Psoas muscle (tissue), 8 donors: ENCODE measurements around the gene SMAD7. TPM values are rescaled to one million over a fixed set of nuclear protein-coding genes. Genes with fewer than 3 reads are reported as not detected.

Source experiments
- ATAC-seq, 4 donors: fragments of 200-7000 bp; cut with Tn5 transposase; one replicate each; pipeline ENCODE4 v1.9.1; 2020; ENCODE audit warnings: moderate library complexity in 3 of 4, mild to moderate bottlenecking in 2 of 4
- DNase-seq, 2 donors: peaks; one replicate each; pipeline ENCODE4 v3.0.0-alpha.2; 2020
- H3K27ac ChIP-seq: fragments of 200-600 bp; one replicate; pipeline ENCODE4 v1.8.0; 2022
- H3K27me3 ChIP-seq, 3 donors: fragments of 200-600 bp in 1 of 3; one replicate each; pipeline versions ENCODE4 v1.6.1 to v1.8.0; 2013 to 2022; ENCODE audit warnings: low read length in 2 of 3, mild to moderate bottlenecking in 2 of 3, moderate library complexity in 1 of 3; ENCODE audit not compliant: insufficient read depth in 3 of 3
- H3K36me3 ChIP-seq, 2 donors: fragments of 200-600 bp in 1 of 2; one replicate each; pipeline versions ENCODE4 v1.6.1 to v1.8.0; 2013 to 2022; ENCODE audit warnings: low read depth in 1 of 2, mild to moderate bottlenecking in 1 of 2, moderate library complexity in 1 of 2; ENCODE audit not compliant: insufficient read depth in 1 of 2
- H3K4me1 ChIP-seq: fragments of 200-600 bp; one replicate; pipeline ENCODE4 v1.8.0; 2022
- H3K4me3 ChIP-seq: fragments of 200-600 bp; one replicate; pipeline ENCODE4 v1.8.0; 2022; ENCODE audit warnings: mild to moderate bottlenecking
- H3K9me3 ChIP-seq: fragments of 200-600 bp; one replicate; pipeline ENCODE4 v1.8.0; 2022
- WGBS, 3 donors: extraction: QIAGEN DNeasy Blood & Tissue Kit; methylation state at CpG; one replicate each; pipeline versions ENCODE4 v1.1.6 to v1.1.7; 2013; 5-methylcytosine and 5-hydroxymethylcytosine counted together
- intact Hi-C, 2 donors: fragments of 100-400 bp; cut with DNase I; formaldehyde crosslinking; loops; one replicate each; pipeline versions ENCODE4 v1.11.0 to v1.14.2; 2022
- polyA plus RNA-seq, 3 donors: library from polyadenylated mRNA; stranded (reverse); fragments of 200-250 nt; gene quantifications; one replicate each; pipeline ENCODE4 v1.2.3, GENCODE V29; 2013
- total RNA-seq, 4 donors: library from RNA; stranded (reverse); fragmentation: NEBNext Ultra II Directional in 2 of 4; extraction: Animal tissue kit (Norgen Biotek cat#: 25700) in 2 of 4; gene quantifications; one replicate each; pipeline versions ENCODE4 v1.2.1 to v1.2.4, GENCODE V29; 2021 to 2023
- TF ChIP-seq, protein P1 (sequence below): fragments of 200-600 bp; IDR thresholded peaks from one replicate; pipeline ENCODE4 v1.8.0; 2022; ENCODE audit warnings: antibody characterized with exemption
- donor health status: healthy with polysubstance abuse.
- donor health status: DM: no; HTN: no; CAD: no; lungs with moderate emphysema.
- donor health status: Bipolar disorder and iron deficiency.
- donor health status: healthy.
- donor health status: DM: yes; HTN: yes; CAD: no.
- donor health status: DM: no; HTN: no; CAD: no.
- donor health status: DM: no; HTN: no; CAD: no.
- donor health status: DM: yes; HTN: yes; CAD: no.

The SMAD7 gene
- total and polyA plus RNA-seq, 7 donors = 5.4 to 14.7 (median 8.4) TPM

DNA sequence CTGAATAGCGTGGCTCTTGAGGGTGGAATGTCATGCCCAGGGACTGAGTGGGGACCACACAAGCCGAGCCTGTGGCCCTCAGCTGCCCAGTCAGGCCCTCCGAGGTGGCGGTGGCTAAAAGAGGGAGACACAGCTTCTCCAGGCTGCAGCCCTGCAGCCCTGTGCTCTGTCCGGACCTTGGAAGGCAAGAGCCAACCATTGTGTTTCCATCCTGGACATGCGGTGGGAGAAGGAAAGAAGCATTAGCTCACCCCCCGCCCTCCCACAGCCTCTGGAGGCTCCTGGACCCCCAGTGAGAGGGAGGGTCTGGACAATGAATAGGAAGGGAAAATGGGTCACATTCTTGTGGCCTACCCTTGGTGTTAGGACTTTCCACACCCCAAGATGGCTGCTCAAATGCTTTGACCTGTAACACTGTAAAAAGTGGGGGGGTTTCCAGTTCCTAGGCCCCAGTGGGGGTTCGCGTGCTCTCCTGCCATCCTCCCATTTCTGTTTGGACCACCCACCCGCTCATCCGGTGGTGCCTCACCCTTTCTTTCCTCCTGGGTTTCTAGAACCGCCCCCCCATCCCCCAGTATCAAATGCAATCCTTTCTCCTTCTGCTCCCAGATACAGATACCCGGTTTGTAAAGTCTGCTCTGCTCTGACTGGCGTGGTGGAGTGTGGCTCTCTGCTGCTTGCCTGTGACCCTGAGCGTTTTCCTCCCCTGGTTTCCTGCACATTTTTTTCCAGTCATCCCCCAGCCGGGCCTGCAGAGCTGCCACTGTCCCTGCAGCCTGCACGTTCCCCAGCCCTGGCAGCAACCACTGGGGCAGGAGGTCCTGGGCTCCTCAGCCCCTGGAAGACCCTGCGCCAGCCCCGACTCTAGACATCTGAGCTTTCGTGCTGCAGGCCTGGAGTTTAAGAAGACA, 36.3 kb upstream of the SMAD7 start:
- TF ChIP-seq, protein P1, sequence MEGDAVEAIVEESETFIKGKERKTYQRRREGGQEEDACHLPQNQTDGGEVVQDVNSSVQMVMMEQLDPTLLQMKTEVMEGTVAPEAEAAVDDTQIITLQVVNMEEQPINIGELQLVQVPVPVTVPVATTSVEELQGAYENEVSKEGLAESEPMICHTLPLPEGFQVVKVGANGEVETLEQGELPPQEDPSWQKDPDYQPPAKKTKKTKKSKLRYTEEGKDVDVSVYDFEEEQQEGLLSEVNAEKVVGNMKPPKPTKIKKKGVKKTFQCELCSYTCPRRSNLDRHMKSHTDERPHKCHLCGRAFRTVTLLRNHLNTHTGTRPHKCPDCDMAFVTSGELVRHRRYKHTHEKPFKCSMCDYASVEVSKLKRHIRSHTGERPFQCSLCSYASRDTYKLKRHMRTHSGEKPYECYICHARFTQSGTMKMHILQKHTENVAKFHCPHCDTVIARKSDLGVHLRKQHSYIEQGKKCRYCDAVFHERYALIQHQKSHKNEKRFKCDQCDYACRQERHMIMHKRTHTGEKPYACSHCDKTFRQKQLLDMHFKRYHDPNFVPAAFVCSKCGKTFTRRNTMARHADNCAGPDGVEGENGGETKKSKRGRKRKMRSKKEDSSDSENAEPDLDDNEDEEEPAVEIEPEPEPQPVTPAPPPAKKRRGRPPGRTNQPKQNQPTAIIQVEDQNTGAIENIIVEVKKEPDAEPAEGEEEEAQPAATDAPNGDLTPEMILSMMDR = no peak
- intact Hi-C loops = no loop called here
- whole genome bisulfite sequencing, 3 donors = 87 to 93% (median 92%) methylated on average over 20 of the region's 20 CpGs
- H3K27me3 ChIP-seq = no peaks in the 10 kb centered on the region
- H3K36me3 ChIP-seq = no peaks in the 10 kb centered on the region
- H3K9me3 ChIP-seq = no peaks in the 10 kb centered on the region
- no peak overlapping the region for H3K4me3 ChIP-seq
- no peak overlapping the region for H3K27ac ChIP-seq
- ATAC-seq (no peak), DNase-seq (no peak)
- H3K4me1 ChIP-seq = no peaks in the 10 kb centered on the region

DNA sequence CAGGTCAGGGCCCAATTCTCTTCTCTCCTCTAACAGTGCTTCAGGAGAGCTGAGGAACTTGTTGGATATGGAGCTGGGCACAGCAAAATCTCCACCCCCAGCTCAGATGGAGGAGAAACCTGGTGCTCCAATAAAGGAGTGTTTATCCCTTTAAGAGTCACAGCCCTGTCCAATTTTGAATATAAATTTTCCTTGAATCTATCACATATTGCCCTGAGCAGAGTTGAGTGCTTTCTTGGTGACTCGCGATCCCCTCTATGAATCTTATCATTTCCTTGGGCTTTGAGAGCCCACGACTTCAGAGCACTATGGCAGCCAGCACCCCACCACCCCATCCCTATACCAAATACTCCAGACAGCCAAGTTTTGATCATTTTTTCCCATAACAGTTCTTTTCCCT, 34.4 kb upstream of the SMAD7 start:
- ATAC-seq = no peak
- Histone ChIP-seq H3K27ac (no peak overlapping the region), H3K4me3 (no peak overlapping the region), H3K4me1 (no peaks in the 10 kb centered on the region), H3K36me3 (no peaks in the 10 kb centered on the region), H3K27me3 (no peaks in the 10 kb centered on the region), H3K9me3 (no peaks in the 10 kb centered on the region)
- DNase-seq = no peak
- intact Hi-C loops = no loop called here
- TF ChIP-seq, protein P1 = no peak
- WGBS, 3 donors = 89 to 91% (median 91%) methylated on average over 3 of the region's 3 CpGs

DNA sequence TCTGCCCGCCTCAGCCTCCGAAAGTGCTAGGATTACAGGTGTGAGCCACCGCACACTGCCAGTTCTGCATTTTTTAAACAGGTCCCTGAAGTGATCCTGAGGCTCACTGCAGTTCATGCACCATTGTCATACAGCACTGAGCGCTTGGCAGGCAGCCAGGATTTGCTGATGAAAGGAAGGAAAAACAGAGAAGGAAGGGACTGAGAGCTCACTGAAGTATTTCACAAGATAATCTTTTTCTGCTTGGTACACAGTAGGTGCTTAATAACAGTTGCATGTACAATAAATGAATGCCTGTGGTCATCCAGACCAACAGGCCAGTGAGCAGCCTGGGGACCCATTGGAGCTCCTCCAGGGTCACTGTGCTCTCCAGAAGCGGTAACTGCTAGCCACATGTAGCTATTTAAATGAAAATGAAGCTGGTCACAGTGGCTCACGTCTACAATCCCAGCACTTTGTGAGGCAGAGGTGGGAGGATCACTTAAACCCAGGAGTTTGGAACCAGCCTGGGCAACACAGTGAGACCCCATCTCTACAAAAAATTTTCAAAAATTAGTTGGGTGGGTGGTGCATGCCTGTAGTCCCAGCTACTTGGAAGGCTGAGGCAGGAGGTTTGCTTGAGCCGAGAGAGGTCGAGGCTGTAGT, 33.1 kb upstream of the SMAD7 start:
- Histone ChIP-seq H3K27me3 (no peaks in the 10 kb centered on the region), H3K27ac (no peak overlapping the region), H3K9me3 (no peaks in the 10 kb centered on the region), H3K4me3 (no peak overlapping the region), H3K36me3 (no peaks in the 10 kb centered on the region), H3K4me1 (no peaks in the 10 kb centered on the region)
- TF ChIP-seq, protein P1 = no peak
- ATAC-seq (no peak), DNase-seq (no peak)
- WGBS, 3 donors = 85 to 91% (median 86%) methylated on average over 8 of the region's 8 CpGs
- intact Hi-C loops = no loop called here

DNA sequence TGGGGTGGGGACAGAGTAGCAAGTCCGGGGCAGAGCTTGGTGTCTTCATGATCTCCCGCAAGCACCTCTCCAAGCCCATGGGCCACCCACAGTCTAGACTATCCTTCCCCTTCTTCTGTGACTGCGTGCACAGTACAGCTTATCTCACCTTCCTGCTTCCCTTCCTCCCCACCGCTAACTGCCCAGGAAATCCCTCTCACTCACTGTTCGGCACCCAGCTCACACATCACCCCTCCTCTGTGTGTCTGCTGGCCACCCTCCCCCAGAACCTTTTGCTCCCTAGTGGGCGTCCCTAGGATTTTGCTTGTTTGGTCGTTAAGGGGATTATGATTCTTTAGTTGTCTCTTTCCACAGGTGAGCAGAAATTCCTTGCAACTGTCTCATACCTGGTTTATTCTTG, 31.5 kb upstream of the SMAD7 start:
- Histone ChIP-seq H3K9me3 (no peaks in the 10 kb centered on the region), H3K27me3 (no peaks in the 10 kb centered on the region), H3K4me3 (no peak overlapping the region), H3K4me1 (no peaks in the 10 kb centered on the region), H3K27ac (no peak overlapping the region), H3K36me3 (no peaks in the 10 kb centered on the region)
- DNase-seq = no peak
- TF ChIP-seq, protein P1 = no peak
- no peak for ATAC-seq
- 74 to 82% (median 78%) methylated on average over 7 of the region's 7 CpGs for WGBS, 3 donors
- intact Hi-C loops = no loop called here
